ENCODE results near the gene GRIN3B. TPM values are rescaled to one million over a fixed set of nuclear protein-coding genes. Genes with fewer than 3 reads are reported as not detected.
"Not testable (repeated sequence)": the region's sequence is repeated elsewhere in the genome, so short reads cannot be mapped to it uniquely, and the experiment has no call there.

The GRIN3B gene
- polyA plus RNA-seq, 2 of the 4 experiments (the other 2 are of a cell fraction): 0.67 to 1.5 TPM

GRCh38 chr19:1025080-1025479 is 24.9 kb downstream of the GRIN3B start:
- 83% methylated on average over 6 of the region's 6 CpGs for WGBS (ENCODE audit: missing lambda C conversion rate)
- POLR2A ChIA-PET: not testable (repeated sequence)

GRCh38 chr19:1025960-1026782 is 26.0 kb downstream of the GRIN3B start, which contains the start of gene CNN2:
Gene CNN2 (plus strand): TSS chr19:1026608. CDS start chr19:1026662, 54 bp downstream.
- H3K4me1 ChIP-seq: peaks cover 13% of the 10 kb centered on the region; the same call in 1 of the 3 replicates
- peak within 1 kb of the TSS; percentile 87 for H3K4me3 ChIP-seq
- H3K27ac ChIP-seq: peak within 1 kb of the TSS; percentile 92 to 100
- FAIRE-seq (no peak), DNase-seq (ENCODE audit: low read depth in 1 of 2, low spot score in 1 of 2) (peak; percentile 67 to 69), ATAC-seq (peak; percentile 81 to 89)
- TF ChIP-seq REST (IDR thresholded peaks at IDR 0.05) (no peak), PHF8 (IDR thresholded peaks at IDR 0.05; ENCODE audit: borderline replicate concordance, low read depth) (peak; percentile 74; the same call in 1 of the 2 replicates), EHMT2 (IDR thresholded peaks at IDR 0.05; ENCODE audit: low read depth) (no peak), PBX3 (IDR thresholded peaks at IDR 0.05) (no peak), MAFK (IDR thresholded peaks at IDR 0.05; ENCODE audit: partially characterized antibody) (no peak), MYC (IDR thresholded peaks at IDR 0.05; ENCODE audit: borderline replicate concordance, low read length) (no peak), EP300 (IDR thresholded peaks at IDR 0.05) (no peak), POLR2A (IDR thresholded peaks at IDR 0.05; ENCODE audit: low read length) (peak; percentile 33), NFE2L2 (conservative IDR thresholded peaks at IDR 0.05; ENCODE audit: low read length) (no peak), HDAC2 (IDR thresholded peaks at IDR 0.05) (no peak), TP53 (CRISPR knock-in tag; IDR thresholded peaks at IDR 0.05) (no peak)
- peak within 1 kb of the TSS; percentile 96 for H3K4me2 ChIP-seq
- H3K9me3 ChIP-seq: no peaks in the 10 kb centered on the region
- POLR2A ChIA-PET: interaction anchor here (1.5 kb wide), 1 partner anchor 13 kb away, joined by 6 read pairs; the partner anchor contains the start of gene ABCA7
- CTCF ChIA-PET: interaction anchor here (0.7 to 2.7 kb wide), 6 partner anchors 13 to 218 kb away, joined by 3 to 12 read pairs (median 4); partner anchors contain the start of gene ABCA7
- WGBS (ENCODE audit: missing lambda C conversion rate): 66% methylated on average over 5 of the region's 63 CpGs

More at GRCh38 chr19:1025080-1025479, 24.9 kb downstream of the GRIN3B start:
- FAIRE-seq; H3K4me3 ChIP-seq; H3K4me1 ChIP-seq; ATAC-seq; H3K9me3 ChIP-seq; DNase-seq (ENCODE audit: low read depth in 1 of 2, low spot score in 1 of 2); H3K27ac ChIP-seq; H3K4me2 ChIP-seq: not testable (repeated sequence)
- TF ChIP-seq ZFP36 (IDR thresholded peaks at IDR 0.05; ENCODE audit: borderline replicate concordance, partially characterized antibody): peak; percentile 41
- CTCF ChIA-PET: interaction anchor here (0.8 kb wide), 1 partner anchor 219 kb away, joined by 3 read pairs; no protein-coding TSS in a partner anchor

GRCh38 chr19:1026783-1027649 is 26.8 kb downstream of the GRIN3B start:
- WGBS (ENCODE audit: missing lambda C conversion rate): under 1% methylated on average over 16 of the region's 36 CpGs
- Histone ChIP-seq H3K27ac (peak overlapping the region; percentile 92 to 100), H3K4me1 (peaks cover 13% of the 10 kb centered on the region; the same call in 1 of the 3 replicates), H3K4me3 (peak overlapping the region; percentile 87), H3K4me2 (peak overlapping the region; percentile 96), H3K9me3 (no peaks in the 10 kb centered on the region)
- CTCF ChIA-PET: interaction anchor here (1.3 to 2.7 kb wide), 4 partner anchors 12 to 217 kb away, joined by 3 to 12 read pairs (median 4); partner anchors contain the start of gene ABCA7
- ATAC-seq (peak; percentile 30 to 41; a peak in 4 of 6 replicates), FAIRE-seq (no peak), DNase-seq (ENCODE audit: low read depth in 1 of 2, low spot score in 1 of 2) (no peak)
- POLR2A ChIA-PET: interaction anchor here (1.5 kb wide), 1 partner anchor 13 kb away, joined by 6 read pairs; the partner anchor contains the start of gene ABCA7
- peak; percentile 38 for TF ChIP-seq ZFP36 (IDR thresholded peaks at IDR 0.05; ENCODE audit: borderline replicate concordance, partially characterized antibody)
- TF ChIP-seq CBX8 (IDR thresholded peaks at IDR 0.05): no peak
- TF ChIP-seq REST (IDR thresholded peaks at IDR 0.05): no peak
- no peak for TF ChIP-seq HEYL (CRISPR knock-in tag; IDR thresholded peaks at IDR 0.05)
- 0 out of 2 replicates have a peak, but pooled peaks have one; percentile 28 for TF ChIP-seq CHD4 (IDR thresholded peaks at IDR 0.05; ENCODE audit: borderline replicate concordance)
- no peak for TF ChIP-seq ZNF302 (CRISPR knock-in tag; IDR thresholded peaks at IDR 0.05)
- no peak for TF ChIP-seq BCL3 (IDR thresholded peaks at IDR 0.05)
- no peak for TF ChIP-seq RFX5 (IDR thresholded peaks at IDR 0.05)
- no peak for TF ChIP-seq KDM5A (IDR thresholded peaks at IDR 0.05)

Data from A549 (cell line).